WTC11 (cell line): ENCODE results near the gene PRKD1. TPM values are rescaled to one million over a fixed set of nuclear protein-coding genes. Genes with fewer than 3 reads are reported as not detected.

Experiments used
- ATAC-seq: fragments of 200-7000 bp; cut with Tn5 transposase; 2 replicates; pipeline ENCODE4 v1.10.0; 2021; ENCODE audit warnings: mild to moderate bottlenecking, moderate library complexity
- CTCF ChIA-PET: fragments of 300-600 bp; sonication (Branson Sonifier 250); formaldehyde crosslinking; loops from one replicate; lab custom pipeline; 2021; ENCODE audit warnings: antibody characterized with exemption; lab: Charles Lee
- POLR2A ChIA-PET: fragments of 350-600 bp; sonication (Branson Sonifier 250); formaldehyde crosslinking; loops from one replicate; lab custom pipeline; 2021; ENCODE audit warnings: antibody characterized with exemption; lab: Charles Lee
- DNase-seq: peaks from one replicate; pipeline ENCODE4 v3.0.0; 2021; ENCODE audit warnings: low spot score
- H3K27ac Mint-ChIP-seq: 2 replicates; pipeline ENCODE4 v1.8.0; 2021; ENCODE audit warnings: mixed read lengths
- H3K27me3 Mint-ChIP-seq: 2 replicates; pipeline ENCODE4 v1.8.0; 2021; ENCODE audit warnings: low read depth, mild to moderate bottlenecking, moderate library complexity, mixed read lengths
- H3K36me3 Mint-ChIP-seq: 2 replicates; pipeline ENCODE4 v1.8.0; 2021; ENCODE audit warnings: mixed read lengths
- H3K4me1 Mint-ChIP-seq: 2 replicates; pipeline ENCODE4 v1.8.0; 2022; ENCODE audit warnings: mixed read lengths
- H3K4me3 Mint-ChIP-seq: 2 replicates; pipeline ENCODE4 v1.8.0; 2021; ENCODE audit warnings: mild to moderate bottlenecking, moderate library complexity, mixed read lengths
- H3K9me3 Mint-ChIP-seq: 2 replicates; pipeline ENCODE4 v1.8.0; 2021; ENCODE audit warnings: mixed read lengths
- AR ChIP-seq: fragments of 250-450 bp; sonication (Bioruptor Pico); IDR thresholded peaks from 2 replicates; pipeline ENCODE4 v1.9.0; 2021; ENCODE audit warnings: mild to moderate bottlenecking
- ARID4B ChIP-seq: sonication (generic); formaldehyde crosslinking; IDR thresholded peaks from 2 replicates; pipeline ENCODE4 v1.8.0; 2023; ENCODE audit warnings: missing genetic modification reagents, mild to moderate bottlenecking, borderline replicate concordance
- CDX4 ChIP-seq: fragments of 250-450 bp; sonication (Bioruptor Pico); IDR thresholded peaks from 2 replicates; pipeline ENCODE4 v1.9.0; 2021; ENCODE audit warnings: moderate library complexity, mild to moderate bottlenecking, inconsistent platforms, borderline replicate concordance
- E2F1 ChIP-seq: sonication (generic); formaldehyde crosslinking; IDR thresholded peaks from 2 replicates; pipeline ENCODE4 v1.8.0; 2022; ENCODE audit warnings: mild to moderate bottlenecking, missing genetic modification reagents
- ERG ChIP-seq: fragments of 250-450 bp; sonication (Bioruptor Pico); IDR thresholded peaks from 2 replicates; pipeline ENCODE4 v1.8.0; 2021; ENCODE audit warnings: mild to moderate bottlenecking
- FOXJ3 ChIP-seq: sonication (generic); formaldehyde crosslinking; IDR thresholded peaks from 2 replicates; pipeline ENCODE4 v1.9.0; 2021; ENCODE audit warnings: missing genetic modification reagents, mild to moderate bottlenecking, borderline replicate concordance
- GTF2I ChIP-seq: fragments of 250-450 bp; sonication (Bioruptor Pico); conservative IDR thresholded peaks from 2 replicates; pipeline ENCODE4 v1.4.0; 2021; ENCODE audit warnings: mild to moderate bottlenecking
- HMGXB4 ChIP-seq: sonication (generic); formaldehyde crosslinking; IDR thresholded peaks from 2 replicates; pipeline ENCODE4 v1.8.1; 2023; ENCODE audit warnings: mild to moderate bottlenecking, moderate library complexity, missing genetic modification reagents
- MAX ChIP-seq: sonication (generic); formaldehyde crosslinking; IDR thresholded peaks from 2 replicates; pipeline ENCODE4 v1.8.0; 2022; ENCODE audit warnings: mild to moderate bottlenecking, missing genetic modification reagents
- MXD4 ChIP-seq: fragments of 250-450 bp; sonication (Bioruptor Pico); IDR thresholded peaks from 2 replicates; pipeline ENCODE4 v1.8.0; 2021; ENCODE audit warnings: mild to moderate bottlenecking, moderate library complexity, borderline replicate concordance
- NFATC4 ChIP-seq: fragments of 250-450 bp; sonication (Bioruptor Pico); IDR thresholded peaks from 2 replicates; pipeline ENCODE4 v1.9.0; 2021; ENCODE audit warnings: mild to moderate bottlenecking
- NR1H2 ChIP-seq: sonication (generic); formaldehyde crosslinking; IDR thresholded peaks from 2 replicates; pipeline ENCODE4 v1.9.0; 2021; ENCODE audit warnings: mild to moderate bottlenecking, moderate library complexity, missing genetic modification reagents
- PRRX2 ChIP-seq: fragments of 250-450 bp; sonication (Bioruptor Pico); IDR thresholded peaks from 2 replicates; pipeline ENCODE4 v1.8.0; 2021; ENCODE audit warnings: mild to moderate bottlenecking
- RORB ChIP-seq: fragments of 250-450 bp; sonication (Bioruptor Pico); IDR thresholded peaks from 2 replicates; pipeline ENCODE4 v1.9.0; 2021; ENCODE audit warnings: mild to moderate bottlenecking
- SMAD3 ChIP-seq: sonication (generic); formaldehyde crosslinking; IDR thresholded peaks from 2 replicates; pipeline ENCODE4 v1.8.0; 2022; ENCODE audit warnings: missing genetic modification reagents, mild to moderate bottlenecking, borderline replicate concordance
- SMAD4 ChIP-seq: sonication (generic); formaldehyde crosslinking; IDR thresholded peaks from 2 replicates; pipeline ENCODE4 v1.8.0; 2022; ENCODE audit warnings: mild to moderate bottlenecking, missing genetic modification reagents
- SP1 ChIP-seq: sonication (generic); formaldehyde crosslinking; conservative IDR thresholded peaks from 2 replicates; pipeline ENCODE4 v1.8.1; 2022; ENCODE audit warnings: missing genetic modification reagents
- TEAD1 ChIP-seq: sonication (generic); formaldehyde crosslinking; IDR thresholded peaks from 2 replicates; pipeline ENCODE4 v1.8.0; 2022; ENCODE audit warnings: mild to moderate bottlenecking, missing genetic modification reagents
- TEAD4 ChIP-seq: sonication (generic); formaldehyde crosslinking; IDR thresholded peaks from 2 replicates; pipeline ENCODE4 v1.8.0; 2022; ENCODE audit warnings: mild to moderate bottlenecking, missing genetic modification reagents
- ZBTB43 ChIP-seq: sonication (generic); formaldehyde crosslinking; IDR thresholded peaks from 2 replicates; pipeline ENCODE4 v1.8.1; 2023; ENCODE audit warnings: mild to moderate bottlenecking, missing genetic modification reagents
- ZNF232 ChIP-seq: sonication (generic); formaldehyde crosslinking; IDR thresholded peaks from 2 replicates; pipeline ENCODE4 v1.8.0; 2022; ENCODE audit warnings: mild to moderate bottlenecking, missing genetic modification reagents
- ZNF317 ChIP-seq: sonication (generic); formaldehyde crosslinking; IDR thresholded peaks from 2 replicates; pipeline ENCODE4 v1.8.1; 2023; ENCODE audit warnings: low read depth, mild to moderate bottlenecking, moderate library complexity, missing genetic modification reagents, borderline replicate concordance
- total RNA-seq: library from RNA; stranded (reverse); gene quantifications from 3 replicates; pipeline ENCODE4 v1.2.3, GENCODE V29; 2021

Gene PRKD1
- total RNA-seq, 1 experiment from 2014 or later = 7.6 TPM

GRCh38 chr14:29885988-29886387 lies 41.7 kb downstream of the PRKD1 start (continued):
- no peak for TF ChIP-seq SMAD4 (CRISPR knock-in tag)
- TF ChIP-seq TEAD4 (CRISPR knock-in tag) = no peak
- no peak for TF ChIP-seq FOXJ3
- TF ChIP-seq ZBTB43 = no peak
- TF ChIP-seq, all 79 proteins: peak for 0

- Mint-ChIP-seq H3K4me3 (no peak overlapping the region), H3K36me3 (no peaks in the 10 kb centered on the region), H3K9me3 (no peaks in the 10 kb centered on the region), H3K27ac (no peak overlapping the region), H3K4me1 (peaks cover 4% of the 10 kb centered on the region), H3K27me3 (no peaks in the 10 kb centered on the region)
- TF ChIP-seq SP1 (no peak), RORB (CRISPR knock-in tag) (no peak), GTF2I (no peak), SMAD3 (CRISPR knock-in tag) (no peak), PRRX2 (no peak), ZNF232 (CRISPR knock-in tag) (no peak), ARID4B (CRISPR knock-in tag) (no peak), AR (CRISPR knock-in tag) (no peak), NR1H2 (no peak), ERG (no peak), CDX4 (CRISPR knock-in tag) (no peak), MAX (CRISPR knock-in tag) (no peak), E2F1 (CRISPR knock-in tag) (no peak), MXD4 (CRISPR knock-in tag) (no peak), HMGXB4 (CRISPR knock-in tag) (no peak), NFATC4 (CRISPR knock-in tag) (no peak), ZNF317 (CRISPR knock-in tag) (no peak), TEAD1 (no peak)
- CTCF ChIA-PET = no interaction called here
- no peak for ATAC-seq
- no peak for DNase-seq
- POLR2A ChIA-PET = no interaction called here
Observed at GRCh38 chr14:29868000-29868399, 59.6 kb downstream of the PRKD1 start.
